ENCODE data around the gene ZFYVE28.

- TF ChIP-seq FOXA1 (IDR thresholded peaks at IDR 0.05) (no peak), SP1 (IDR thresholded peaks at IDR 0.05) (no peak), BHLHE40 (IDR thresholded peaks at IDR 0.05; ENCODE audit: borderline replicate concordance) (no peak), CTBP1 (IDR thresholded peaks at IDR 0.05; ENCODE audit: borderline replicate concordance) (no peak), ARNT (IDR thresholded peaks at IDR 0.05) (no peak), ELF4 (IDR thresholded peaks at IDR 0.05) (no peak), FOXK2 (IDR thresholded peaks at IDR 0.05) (no peak), NFRKB (IDR thresholded peaks at IDR 0.05) (no peak), HDGF (IDR thresholded peaks at IDR 0.05; ENCODE audit: borderline replicate concordance) (no peak), SUZ12 (IDR thresholded peaks at IDR 0.05) (no peak), PKNOX1 (IDR thresholded peaks at IDR 0.05) (no peak), FOXM1 (IDR thresholded peaks at IDR 0.05; ENCODE audit: borderline replicate concordance) (no peak), TARDBP (IDR thresholded peaks at IDR 0.05) (no peak)
Measured at GRCh38 chr4:2441393-2442174, 23.1 kb upstream of the ZFYVE28 start.

Measured in HEK293T (cell line).